NCI-H2227 treated with DMSO at 0.1 percent for 48 hours (cell line): Measurements from ENCODE around the gene PAFAH2.

Experiments used
- DNase-seq: peaks from one replicate; lab custom pipeline; 2025; lab: John Stamatoyannopoulos, UW

The PAFAH2 gene

GRCh38 chr1:25997828-25998761, at the start of gene PAFAH2:
TSS of gene PAFAH2 (minus strand) at chr1:25998063. CDS start at chr1:25990816, 7,247 bp downstream.
- DNase-seq: peak; percentile 99

GRCh38 chr1:26047278-26047874, 49.5 kb upstream of the PAFAH2 start:
- DNase-seq: no peak

- no peak for DNase-seq
Measured at GRCh38 chr1:26046246-26047095, 48.6 kb upstream of the PAFAH2 start.

GRCh38 chr1:26045722-26046245, 47.9 kb upstream of the PAFAH2 start, which contains the start of gene SLC30A2:
TSS of gene SLC30A2 (minus strand) at chr1:26046118. CDS start at chr1:26045896, 222 bp downstream.
- DNase-seq: no peak

GRCh38 chr1:26044971-26045721, 47.3 kb upstream of the PAFAH2 start:
- no peak for DNase-seq

- DNase-seq: no peak
Measured at GRCh38 chr1:26044414-26044813, 46.6 kb upstream of the PAFAH2 start.

GRCh38 chr1:26043765-26044164, 45.9 kb upstream of the PAFAH2 start:
- DNase-seq: no peak

GRCh38 chr1:26041978-26042377, 44.1 kb upstream of the PAFAH2 start:
- no peak for DNase-seq

- no peak for DNase-seq
Measured at GRCh38 chr1:26041401-26041800, 43.5 kb upstream of the PAFAH2 start.

- no peak for DNase-seq
Measured at GRCh38 chr1:26038904-26039303, 41.0 kb upstream of the PAFAH2 start.

GRCh38 chr1:26038477-26038876, 40.6 kb upstream of the PAFAH2 start:
- DNase-seq: no peak

GRCh38 chr1:26037904-26038303, 40.0 kb upstream of the PAFAH2 start:
- no peak for DNase-seq

- no peak for DNase-seq
Measured at GRCh38 chr1:26036756-26037281, 39.0 kb upstream of the PAFAH2 start.

- peak; percentile 55 for DNase-seq
Measured at GRCh38 chr1:26035959-26036755, 38.3 kb upstream of the PAFAH2 start.

GRCh38 chr1:26035203-26035958, 37.5 kb upstream of the PAFAH2 start:
- peak; percentile 89 for DNase-seq

- DNase-seq: peak; percentile 35
Measured at GRCh38 chr1:26034504-26035202, 36.8 kb upstream of the PAFAH2 start.

GRCh38 chr1:26032656-26033357, 34.9 kb upstream of the PAFAH2 start:
- DNase-seq: no peak

GRCh38 chr1:26031611-26032220, 33.9 kb upstream of the PAFAH2 start:
- DNase-seq: no peak
